Prostate gland (tissue), 2 donors: ENCODE results near the gene LPA. TPM values are rescaled to one million over a fixed set of nuclear protein-coding genes. Genes with fewer than 3 reads are reported as not detected.

Source experiments
- DNase-seq: peaks from one replicate; pipeline ENCODE4 v3.0.0-alpha.2; 2019; ENCODE audit warnings: low spot score
- H3K27ac ChIP-seq, 2 donors: fragments of 200-600 bp; sonication (generic); 2 replicates each; pipeline ENCODE4 v1.5.1; 2017 to 2019
- H3K27me3 ChIP-seq: fragments of 200-600 bp; sonication (generic); replicated peaks from 2 replicates; pipeline ENCODE4 v1.5.1; 2019; ENCODE audit not compliant: insufficient read depth
- H3K36me3 ChIP-seq, 2 donors: fragments of 200-600 bp; sonication (generic); 1 replicate in 1 of 2; 2 replicates in 1 of 2; pipeline versions ENCODE4 v1.5.1 to v1.8.1; 2017 to 2019
- H3K4me1 ChIP-seq: fragments of 200-600 bp; sonication (generic); replicated peaks from 2 replicates; pipeline ENCODE4 v1.5.1; 2019
- H3K4me3 ChIP-seq, 2 donors: fragments of 200-600 bp; sonication (generic); 2 replicates each; pipeline ENCODE4 v1.5.1; 2017 to 2019
- H3K9me3 ChIP-seq: fragments of 200-600 bp; sonication (generic); 2 replicates; pipeline ENCODE4 v1.5.1; 2017
- POLR2A ChIP-seq: fragments of 450-650 bp; IDR thresholded peaks from one replicate; pipeline ENCODE4 v1.6.1; 2016; ENCODE audit warnings: antibody characterized with exemption, mild to moderate bottlenecking
- POLR2AphosphoS5 ChIP-seq: sonication (generic); formaldehyde crosslinking; IDR thresholded peaks from one replicate; pipeline ENCODE4 v1.6.1; 2017; ENCODE audit warnings: antibody characterized with exemption
- WGBS: methylation state at CpG from one replicate; pipeline ENCODE4 v1.1.5; 2018; 5-methylcytosine and 5-hydroxymethylcytosine counted together
- intact Hi-C: fragments of 100-400 bp; cut with DNase I; formaldehyde crosslinking; loops from one replicate; pipeline ENCODE4 v1.14.2; 2022
- total RNA-seq, 2 donors: library from RNA; depleted of rRNA; stranded (reverse); fragments of >200 nt; gene quantifications; one replicate each; pipeline ENCODE4 v1.1.0, GENCODE V29; 2016
- TF ChIP-seq, protein P1 (sequence below), 4 experiments: fragments of 200-600 bp in 2 of 4; fragments of 450-650 bp in 2 of 4; sonication (generic) in 2 of 4; IDR thresholded peaks; 1 replicate in 3 of 4; 2 replicates in 1 of 4; pipeline ENCODE4 v1.5.1; 2016 to 2019; ENCODE audit warnings: antibody characterized with exemption in 4 of 4, mild to moderate bottlenecking in 2 of 4, moderate library complexity in 2 of 4

LPA gene
- total RNA-seq, 2 donors from 2014 or later, result 0.09 to 0.85 TPM

DNA sequence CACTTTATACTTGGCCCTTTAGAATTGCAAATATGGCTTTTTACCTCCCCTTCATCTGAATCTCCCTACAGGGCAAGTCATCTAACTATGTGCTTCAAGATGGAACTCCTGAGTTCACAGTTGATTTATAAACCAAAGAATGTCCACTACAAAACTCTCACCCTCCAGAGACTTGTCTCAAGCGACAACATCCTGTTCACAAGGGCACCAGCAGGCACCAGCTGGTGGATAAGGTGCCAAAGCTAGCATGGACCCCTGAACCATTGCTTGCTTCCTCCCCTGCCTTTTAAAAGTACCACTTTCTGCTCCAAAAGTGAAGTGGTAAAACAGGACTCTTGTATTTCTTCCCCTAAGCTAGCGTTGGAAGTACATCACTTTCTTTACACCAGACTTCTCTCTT is 154.5 kb downstream of the LPA start:
- H3K27ac ChIP-seq, result no peak overlapping the region
- 81% methylated on average over 2 of the region's 2 CpGs for WGBS
- DNase-seq, result no peak
- no peak for TF ChIP-seq POLR2A
- H3K27me3 ChIP-seq, result no peaks in the 10 kb centered on the region
- H3K4me3 ChIP-seq, result no peak overlapping the region
- no peaks in the 10 kb centered on the region for H3K9me3 ChIP-seq
- H3K36me3 ChIP-seq, result no peaks in the 10 kb centered on the region
- H3K4me1 ChIP-seq, result no peaks in the 10 kb centered on the region
- intact Hi-C loops, result no loop called here

DNA sequence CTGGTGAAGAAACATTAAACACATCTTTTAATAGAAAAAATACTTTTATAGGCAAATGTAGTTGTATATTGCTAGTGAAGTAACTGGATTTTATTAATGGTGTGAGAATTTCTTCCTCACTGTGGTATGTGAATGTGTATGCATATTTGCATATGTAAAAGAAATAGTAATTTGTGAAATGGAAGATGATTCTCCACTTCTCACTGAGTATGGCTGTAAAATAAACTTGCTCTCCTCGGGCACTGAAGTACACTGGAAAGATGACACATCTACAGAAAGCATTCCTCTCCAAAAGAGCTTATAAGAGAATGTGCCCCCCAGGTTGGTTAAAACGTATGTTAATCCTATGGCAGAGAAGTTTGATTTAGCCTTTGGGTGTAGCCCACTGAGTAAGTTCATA is 155.5 kb downstream of the LPA start:
- H3K36me3 ChIP-seq, result no peaks in the 10 kb centered on the region
- no peaks in the 10 kb centered on the region for H3K9me3 ChIP-seq
- no peak overlapping the region for H3K27ac ChIP-seq
- DNase-seq, result no peak
- H3K4me1 ChIP-seq, result no peaks in the 10 kb centered on the region
- WGBS, result 84% methylated on average over 2 of the region's 2 CpGs
- intact Hi-C loops, result no loop called here
- no peaks in the 10 kb centered on the region for H3K27me3 ChIP-seq
- H3K4me3 ChIP-seq, result no peak overlapping the region
- TF ChIP-seq, protein P1, sequence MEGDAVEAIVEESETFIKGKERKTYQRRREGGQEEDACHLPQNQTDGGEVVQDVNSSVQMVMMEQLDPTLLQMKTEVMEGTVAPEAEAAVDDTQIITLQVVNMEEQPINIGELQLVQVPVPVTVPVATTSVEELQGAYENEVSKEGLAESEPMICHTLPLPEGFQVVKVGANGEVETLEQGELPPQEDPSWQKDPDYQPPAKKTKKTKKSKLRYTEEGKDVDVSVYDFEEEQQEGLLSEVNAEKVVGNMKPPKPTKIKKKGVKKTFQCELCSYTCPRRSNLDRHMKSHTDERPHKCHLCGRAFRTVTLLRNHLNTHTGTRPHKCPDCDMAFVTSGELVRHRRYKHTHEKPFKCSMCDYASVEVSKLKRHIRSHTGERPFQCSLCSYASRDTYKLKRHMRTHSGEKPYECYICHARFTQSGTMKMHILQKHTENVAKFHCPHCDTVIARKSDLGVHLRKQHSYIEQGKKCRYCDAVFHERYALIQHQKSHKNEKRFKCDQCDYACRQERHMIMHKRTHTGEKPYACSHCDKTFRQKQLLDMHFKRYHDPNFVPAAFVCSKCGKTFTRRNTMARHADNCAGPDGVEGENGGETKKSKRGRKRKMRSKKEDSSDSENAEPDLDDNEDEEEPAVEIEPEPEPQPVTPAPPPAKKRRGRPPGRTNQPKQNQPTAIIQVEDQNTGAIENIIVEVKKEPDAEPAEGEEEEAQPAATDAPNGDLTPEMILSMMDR (IDR thresholded peaks at IDR 0.05), result no peak
- TF ChIP-seq POLR2A, result no peak
- TF ChIP-seq POLR2AphosphoS5, result no peak

DNA sequence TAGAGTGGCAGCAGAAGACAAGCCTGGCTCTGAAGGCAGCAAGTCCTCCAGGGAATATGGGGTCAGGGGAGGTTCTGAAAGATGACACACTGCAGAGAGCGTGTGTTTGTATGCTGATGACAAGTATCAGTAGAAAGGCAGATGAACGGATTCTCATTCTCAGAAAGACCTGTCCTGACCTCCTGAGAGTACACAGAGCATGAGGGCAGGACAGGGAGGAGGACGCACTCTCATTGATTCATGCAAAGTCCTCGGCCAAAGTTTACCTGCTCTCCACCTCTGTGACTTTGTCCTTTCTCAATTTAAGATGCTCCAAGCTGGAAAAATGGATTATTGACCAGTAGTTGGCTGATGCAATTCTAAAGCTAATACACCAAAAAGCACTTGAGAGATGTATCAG is 156.7 kb downstream of the LPA start:
- Histone ChIP-seq H3K27ac (no peak overlapping the region), H3K27me3 (no peaks in the 10 kb centered on the region), H3K4me1 (no peaks in the 10 kb centered on the region), H3K9me3 (no peaks in the 10 kb centered on the region), H3K36me3 (no peaks in the 10 kb centered on the region), H3K4me3 (no peak overlapping the region)
- intact Hi-C loops, result no loop called here
- TF ChIP-seq POLR2A, result no peak
- no peak for TF ChIP-seq POLR2AphosphoS5
- TF ChIP-seq, protein P1 (IDR thresholded peaks at IDR 0.05), result no peak
- WGBS, result 86% methylated on average over 4 of the region's 4 CpGs
- no peak for DNase-seq

DNA sequence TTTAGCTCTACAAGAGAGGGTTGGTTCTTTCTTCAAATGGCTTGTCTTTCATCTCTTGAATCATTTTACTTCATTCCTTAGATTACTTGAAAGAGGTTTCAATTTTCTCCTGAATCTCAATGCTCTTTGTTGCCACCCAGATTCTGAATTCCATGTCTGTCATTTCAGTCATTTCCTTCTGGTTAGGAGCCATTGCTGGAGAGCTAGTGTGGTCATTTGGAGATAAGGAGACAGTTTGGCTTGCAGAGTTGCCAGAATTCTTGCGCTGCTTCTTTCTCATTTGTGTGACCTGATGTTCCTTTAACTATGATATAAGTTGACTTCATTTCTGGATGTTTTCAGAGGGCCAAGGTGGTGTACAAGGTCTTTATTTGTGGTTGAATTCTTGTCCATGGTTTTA is 158.1 kb downstream of the LPA start:
- TF ChIP-seq, protein P1 (IDR thresholded peaks at IDR 0.05), result no peak
- TF ChIP-seq POLR2AphosphoS5 (no peak), POLR2A (no peak)
- intact Hi-C loops, result no loop called here
- DNase-seq, result no peak

DNA sequence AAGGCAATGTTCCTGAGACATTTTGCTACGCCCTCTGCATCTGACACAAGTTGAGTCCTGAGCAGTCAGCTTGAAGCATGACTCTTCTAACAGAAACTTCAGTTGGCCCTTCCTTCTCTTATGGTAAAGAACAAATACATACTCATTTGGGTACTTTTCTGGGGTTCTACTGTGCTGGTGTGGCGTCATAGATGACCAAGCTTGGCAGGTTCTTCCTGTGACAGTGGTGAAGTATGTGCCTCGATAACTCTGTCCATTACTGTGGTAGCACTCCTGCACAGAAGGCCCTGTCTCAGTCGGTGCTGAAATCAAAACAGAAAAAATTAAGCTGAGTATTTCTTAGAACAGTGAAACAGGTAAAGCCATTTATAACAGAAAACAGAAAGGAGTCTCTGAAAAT is 163.4 kb downstream of the LPA start:
- H3K27me3 ChIP-seq, result no peaks in the 10 kb centered on the region
- TF ChIP-seq POLR2A, result no peak
- TF ChIP-seq, protein P1 (IDR thresholded peaks at IDR 0.05), result no peak
- H3K36me3 ChIP-seq, result no peaks in the 10 kb centered on the region
- no peaks in the 10 kb centered on the region for H3K4me1 ChIP-seq
- DNase-seq, result no peak
- no peaks in the 10 kb centered on the region for H3K9me3 ChIP-seq
- WGBS, result 86% methylated on average over 4 of the region's 4 CpGs
- H3K4me3 ChIP-seq, result no peak overlapping the region
- no peak overlapping the region for H3K27ac ChIP-seq
- intact Hi-C loops, result no loop called here

More for the DNA sequence above, 158.1 kb downstream of the LPA start:
- no peak overlapping the region for H3K27ac ChIP-seq
- H3K9me3 ChIP-seq, result no peaks in the 10 kb centered on the region
- no peaks in the 10 kb centered on the region for H3K27me3 ChIP-seq
- no peak overlapping the region for H3K4me3 ChIP-seq
- H3K36me3 ChIP-seq, result no peaks in the 10 kb centered on the region
- H3K4me1 ChIP-seq, result no peaks in the 10 kb centered on the region
- 96% methylated on average over 1 of the region's 1 CpG for WGBS
